ENCODE results near the gene SVOPL. TPM values are rescaled to one million over a fixed set of nuclear protein-coding genes. Genes with fewer than 3 reads are reported as not detected.

Gene SVOPL
- total RNA-seq, 2 donors from 2014 or later = 0.58 to 0.62 TPM

DNA sequence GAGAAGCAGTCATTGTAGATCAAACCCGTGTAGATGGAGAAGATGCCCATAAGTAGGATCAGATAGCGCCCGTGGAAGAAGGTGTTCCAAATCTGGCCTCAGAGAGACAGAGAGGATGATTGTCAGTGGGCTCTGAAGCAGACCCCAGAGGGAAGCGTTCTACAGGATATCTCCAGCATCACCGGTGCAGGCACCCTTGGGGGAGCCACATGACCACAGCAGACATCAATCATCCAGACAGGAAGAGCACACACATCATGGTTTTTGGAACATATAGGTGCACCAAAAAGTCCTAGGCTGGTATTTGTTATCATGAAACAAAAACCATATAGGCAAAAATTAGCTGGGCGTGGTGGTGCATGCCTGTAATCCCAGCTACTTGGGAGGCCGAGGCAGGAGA is 44.0 kb upstream of the SVOPL start:
- H3K4me1 ChIP-seq = no peaks in the 10 kb centered on the region
- no peaks in the 10 kb centered on the region for H3K36me3 ChIP-seq
- no peak overlapping the region for H3K27ac ChIP-seq
- no peak overlapping the region for H3K4me3 ChIP-seq
- H3K9ac ChIP-seq (ENCODE audit: low read depth in 2 of 2, low read length in 2 of 2) = no peak overlapping the region
- no peak for DNase-seq
- TF ChIP-seq, protein P1, sequence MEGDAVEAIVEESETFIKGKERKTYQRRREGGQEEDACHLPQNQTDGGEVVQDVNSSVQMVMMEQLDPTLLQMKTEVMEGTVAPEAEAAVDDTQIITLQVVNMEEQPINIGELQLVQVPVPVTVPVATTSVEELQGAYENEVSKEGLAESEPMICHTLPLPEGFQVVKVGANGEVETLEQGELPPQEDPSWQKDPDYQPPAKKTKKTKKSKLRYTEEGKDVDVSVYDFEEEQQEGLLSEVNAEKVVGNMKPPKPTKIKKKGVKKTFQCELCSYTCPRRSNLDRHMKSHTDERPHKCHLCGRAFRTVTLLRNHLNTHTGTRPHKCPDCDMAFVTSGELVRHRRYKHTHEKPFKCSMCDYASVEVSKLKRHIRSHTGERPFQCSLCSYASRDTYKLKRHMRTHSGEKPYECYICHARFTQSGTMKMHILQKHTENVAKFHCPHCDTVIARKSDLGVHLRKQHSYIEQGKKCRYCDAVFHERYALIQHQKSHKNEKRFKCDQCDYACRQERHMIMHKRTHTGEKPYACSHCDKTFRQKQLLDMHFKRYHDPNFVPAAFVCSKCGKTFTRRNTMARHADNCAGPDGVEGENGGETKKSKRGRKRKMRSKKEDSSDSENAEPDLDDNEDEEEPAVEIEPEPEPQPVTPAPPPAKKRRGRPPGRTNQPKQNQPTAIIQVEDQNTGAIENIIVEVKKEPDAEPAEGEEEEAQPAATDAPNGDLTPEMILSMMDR (IDR thresholded peaks at IDR 0.05) = no peak
- intact Hi-C loops (cut with DNase I) = loop anchor here (10.0 kb wide), 1 partner anchor 290 kb away; no protein-coding TSS in a partner anchor
- H3K9me3 ChIP-seq = no peaks in the 10 kb centered on the region
- no peaks in the 10 kb centered on the region for H3K27me3 ChIP-seq

- no peak for DNase-seq
- intact Hi-C loops (cut with DNase I) = loop anchor here (10.0 kb wide), 1 partner anchor 287 kb away; no protein-coding TSS in a partner anchor
- Histone ChIP-seq H3K27me3 (no peaks in the 10 kb centered on the region), H3K4me1 (no peaks in the 10 kb centered on the region), H3K9ac (ENCODE audit: low read depth in 2 of 2, low read length in 2 of 2) (no peak overlapping the region), H3K27ac (no peak overlapping the region), H3K4me3 (no peak overlapping the region), H3K9me3 (no peaks in the 10 kb centered on the region), H3K36me3 (no peaks in the 10 kb centered on the region)
- TF ChIP-seq, protein P1 (IDR thresholded peaks at IDR 0.05) = no peak
These were observed 40.2 kb upstream of the SVOPL start for GRCh38 chr7:138741453-138741735.

GRCh38 chr7:138739859-138740258 is 38.7 kb upstream of the SVOPL start:
- TF ChIP-seq, protein P1 (IDR thresholded peaks at IDR 0.05) = no peak

GRCh38 chr7:138738551-138739335 is 37.6 kb upstream of the SVOPL start:
- Histone ChIP-seq H3K36me3 (no peaks in the 10 kb centered on the region), H3K9me3 (no peaks in the 10 kb centered on the region), H3K4me3 (no peak overlapping the region), H3K27me3 (no peaks in the 10 kb centered on the region), H3K4me1 (no peaks in the 10 kb centered on the region), H3K27ac (no peak overlapping the region), H3K9ac (ENCODE audit: low read depth in 2 of 2, low read length in 2 of 2) (no peak overlapping the region)
- TF ChIP-seq, protein P1 (IDR thresholded peaks at IDR 0.05) = peak; percentile 79
- peak; percentile 88 for DNase-seq
- intact Hi-C loops (cut with DNase I) = loop anchor here (2.0 to 10.0 kb wide), 2 partner anchors 578 to 834 kb away; no protein-coding TSS in a partner anchor

More at GRCh38 chr7:138739859-138740258, 38.7 kb upstream of the SVOPL start:
- Histone ChIP-seq H3K4me1 (no peaks in the 10 kb centered on the region), H3K27me3 (no peaks in the 10 kb centered on the region), H3K36me3 (no peaks in the 10 kb centered on the region), H3K9ac (ENCODE audit: low read depth in 2 of 2, low read length in 2 of 2) (no peak overlapping the region), H3K27ac (no peak overlapping the region), H3K4me3 (no peak overlapping the region), H3K9me3 (no peaks in the 10 kb centered on the region)
- no peak for DNase-seq
- intact Hi-C loops (cut with DNase I) = loop anchor here (2.0 to 10.0 kb wide), 3 partner anchors 285 to 835 kb away; no protein-coding TSS in a partner anchor

- Histone ChIP-seq H3K4me3 (no peak overlapping the region), H3K9ac (ENCODE audit: low read depth in 2 of 2, low read length in 2 of 2) (no peak overlapping the region), H3K36me3 (no peaks in the 10 kb centered on the region), H3K4me1 (no peaks in the 10 kb centered on the region), H3K9me3 (no peaks in the 10 kb centered on the region), H3K27ac (no peak overlapping the region), H3K27me3 (no peaks in the 10 kb centered on the region)
- TF ChIP-seq, protein P1 (IDR thresholded peaks at IDR 0.05) = no peak
- intact Hi-C loops (cut with DNase I) = loop anchor here (2.0 to 10.0 kb wide), 2 partner anchors 577 to 833 kb away; no protein-coding TSS in a partner anchor
- no peak for DNase-seq
These were observed 37.0 kb upstream of the SVOPL start for GRCh38 chr7:138738114-138738513.

Data from colonic mucosa (tissue), 4 donors.